ENCODE results near the gene UBE2D2.
"Not testable (repeated sequence)": the region's sequence is repeated elsewhere in the genome, so short reads cannot be mapped to it uniquely, and the experiment has no call there.

UBE2D2 gene

GRCh38 chr5:139549162-139549894 lies 11.8 kb upstream of the UBE2D2 start:
- DNase-seq: no peak

- not testable (repeated sequence) for DNase-seq
Measured at GRCh38 chr5:139550051-139550872, 10.9 kb upstream of the UBE2D2 start.

GRCh38 chr5:139551191-139551889 lies 9.8 kb upstream of the UBE2D2 start:
- no peak for DNase-seq

GRCh38 chr5:139552893-139553575 lies 8.1 kb upstream of the UBE2D2 start:
- DNase-seq: no peak

- DNase-seq: no peak
Measured at GRCh38 chr5:139554264-139554663, 6.9 kb upstream of the UBE2D2 start.

- no peak for DNase-seq
Measured at GRCh38 chr5:139557811-139558210, 3.3 kb upstream of the UBE2D2 start.

GRCh38 chr5:139561655-139562451 lies 714 bp downstream of the UBE2D2 start:
- DNase-seq: no peak

- no peak for DNase-seq
Measured at GRCh38 chr5:139562847-139563246, 1.7 kb downstream of the UBE2D2 start.

- no peak for DNase-seq
Measured at GRCh38 chr5:139565411-139566305, 4.5 kb downstream of the UBE2D2 start.

GRCh38 chr5:139566611-139567010 lies 5.5 kb downstream of the UBE2D2 start:
- no peak for DNase-seq

GRCh38 chr5:139569270-139569955 lies 8.3 kb downstream of the UBE2D2 start:
- DNase-seq: no peak

- no peak for DNase-seq
Measured at GRCh38 chr5:139571543-139571942, 10.4 kb downstream of the UBE2D2 start.

- no peak for DNase-seq
Measured at GRCh38 chr5:139571966-139572365, 10.8 kb downstream of the UBE2D2 start.

- no peak for DNase-seq
Measured at GRCh38 chr5:139574641-139575312, 13.6 kb downstream of the UBE2D2 start.

GRCh38 chr5:139575313-139575646 lies 14.1 kb downstream of the UBE2D2 start:
- DNase-seq: no peak

- no peak for DNase-seq
Measured at GRCh38 chr5:139575751-139576150, 14.6 kb downstream of the UBE2D2 start.

GRCh38 chr5:139577689-139578290 lies 16.7 kb downstream of the UBE2D2 start:
- DNase-seq: no peak

GRCh38 chr5:139578325-139578724 lies 17.2 kb downstream of the UBE2D2 start:
- DNase-seq: no peak

GRCh38 chr5:139582181-139582580 lies 21.0 kb downstream of the UBE2D2 start:
- DNase-seq: not testable (repeated sequence)

- DNase-seq: no peak
Measured at GRCh38 chr5:139584137-139584536, 23.0 kb downstream of the UBE2D2 start.

Data from NCI-H2107 (cell line).